ENCODE data around the gene IL2RA. TPM values are rescaled to one million over a fixed set of nuclear protein-coding genes. Genes with fewer than 3 reads are reported as not detected.

IL2RA gene
- total RNA-seq, 1 experiment from 2014 or later, result not detected

DNA sequence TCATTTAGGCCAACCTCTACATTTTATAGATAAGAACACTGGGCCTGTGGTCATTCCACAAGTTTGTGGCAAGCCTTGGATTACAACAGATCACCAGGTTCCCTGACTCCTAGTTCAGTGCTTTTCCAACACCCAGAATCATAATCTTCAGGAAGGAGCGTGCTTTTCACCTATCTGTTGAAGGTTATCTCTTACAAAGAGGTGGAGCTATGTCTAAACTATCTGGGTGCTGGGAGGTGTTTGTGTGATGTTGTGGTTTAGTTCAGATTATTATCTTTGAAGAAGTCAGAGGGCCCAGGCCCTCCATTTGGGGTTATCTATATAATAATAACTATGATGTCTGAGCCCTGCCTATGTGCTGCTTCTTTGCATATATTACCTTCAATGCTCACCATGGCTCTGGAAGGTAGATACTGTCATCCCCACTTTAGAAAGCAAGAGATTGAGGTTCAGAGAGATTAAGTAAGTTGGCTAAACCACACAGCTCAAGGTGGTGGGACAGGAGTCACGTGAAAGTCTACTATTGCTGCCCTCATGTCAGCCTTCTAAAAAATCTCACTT, 24.0 kb downstream of the IL2RA start:
- no peak for DNase-seq (ENCODE audit: low read depth)

DNA sequence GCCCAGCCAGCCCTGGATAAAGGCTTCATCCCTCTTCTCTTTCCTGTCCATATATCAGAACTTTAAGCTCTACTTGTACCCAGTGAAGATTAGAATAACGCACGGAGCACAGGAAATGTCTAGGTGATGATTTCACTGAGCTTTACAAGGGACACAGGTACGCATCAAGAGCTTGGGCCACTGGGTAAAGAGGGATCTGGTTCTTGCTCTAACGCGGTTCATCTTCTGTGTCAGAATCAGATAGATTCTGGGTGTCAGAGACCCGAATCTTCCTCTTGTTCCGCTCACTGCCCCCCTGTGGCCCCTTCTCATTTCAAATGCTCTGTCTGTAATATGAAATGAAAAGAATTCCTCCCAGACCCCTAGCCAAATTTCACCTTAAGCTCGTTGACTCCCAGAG, 24.7 kb downstream of the IL2RA start:
- DNase-seq (ENCODE audit: low read depth), result no peak

DNA sequence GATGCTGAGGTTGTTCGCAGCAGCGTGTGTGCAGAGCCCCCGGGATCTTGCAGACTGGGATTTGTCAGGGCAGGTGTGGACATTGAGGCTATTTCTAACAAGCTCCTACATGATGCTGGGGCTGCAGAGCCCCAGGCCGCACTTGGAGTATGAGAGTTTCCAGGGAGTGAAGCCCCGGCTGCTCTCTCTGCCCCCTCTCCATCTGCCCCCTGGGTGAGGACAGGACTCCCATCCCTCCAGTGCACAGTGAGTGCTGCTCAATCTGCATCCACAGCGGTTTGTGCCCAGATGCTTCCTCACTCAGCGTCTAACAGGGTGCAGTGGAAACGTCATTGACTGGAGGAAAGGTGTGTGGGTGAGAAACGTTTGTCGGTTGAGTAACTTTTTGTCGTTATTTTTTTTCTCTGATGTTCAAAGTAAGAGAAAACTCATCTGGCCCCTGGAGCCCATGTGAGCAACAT, 25.3 kb downstream of the IL2RA start:
- no peak for DNase-seq (ENCODE audit: low read depth)

DNA sequence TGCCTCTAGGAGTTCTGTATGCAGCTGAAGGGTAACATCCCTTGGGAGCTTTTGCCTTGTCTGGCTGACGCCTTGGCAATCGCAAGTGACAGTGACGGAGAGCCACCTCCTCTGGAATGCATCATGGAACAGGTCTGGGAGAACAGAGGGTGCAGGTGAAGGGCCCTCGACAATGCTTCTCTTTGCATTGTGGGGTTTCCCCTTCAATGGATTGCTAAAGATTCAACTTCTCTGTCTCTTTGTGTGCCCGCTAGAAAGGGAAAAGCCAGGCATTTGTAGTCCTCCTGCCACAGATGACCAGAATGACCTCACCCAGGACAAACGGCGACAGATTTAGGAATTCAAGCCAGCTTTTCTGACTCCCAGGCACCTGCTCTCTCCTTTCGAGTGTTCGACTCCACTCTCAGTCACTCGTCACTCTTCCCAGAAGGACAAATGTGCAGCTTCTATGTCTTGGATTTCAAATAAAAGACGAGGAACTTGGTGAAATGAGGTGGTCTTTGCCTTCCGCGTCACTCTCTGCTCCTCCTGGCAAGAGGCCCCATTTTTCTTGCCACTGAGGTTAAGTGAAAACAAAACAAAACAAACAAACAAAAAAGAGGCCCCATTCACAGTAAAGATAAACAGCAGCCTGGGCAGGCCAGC, 26.1 kb downstream of the IL2RA start:
- DNase-seq (ENCODE audit: low read depth), result no peak

DNA sequence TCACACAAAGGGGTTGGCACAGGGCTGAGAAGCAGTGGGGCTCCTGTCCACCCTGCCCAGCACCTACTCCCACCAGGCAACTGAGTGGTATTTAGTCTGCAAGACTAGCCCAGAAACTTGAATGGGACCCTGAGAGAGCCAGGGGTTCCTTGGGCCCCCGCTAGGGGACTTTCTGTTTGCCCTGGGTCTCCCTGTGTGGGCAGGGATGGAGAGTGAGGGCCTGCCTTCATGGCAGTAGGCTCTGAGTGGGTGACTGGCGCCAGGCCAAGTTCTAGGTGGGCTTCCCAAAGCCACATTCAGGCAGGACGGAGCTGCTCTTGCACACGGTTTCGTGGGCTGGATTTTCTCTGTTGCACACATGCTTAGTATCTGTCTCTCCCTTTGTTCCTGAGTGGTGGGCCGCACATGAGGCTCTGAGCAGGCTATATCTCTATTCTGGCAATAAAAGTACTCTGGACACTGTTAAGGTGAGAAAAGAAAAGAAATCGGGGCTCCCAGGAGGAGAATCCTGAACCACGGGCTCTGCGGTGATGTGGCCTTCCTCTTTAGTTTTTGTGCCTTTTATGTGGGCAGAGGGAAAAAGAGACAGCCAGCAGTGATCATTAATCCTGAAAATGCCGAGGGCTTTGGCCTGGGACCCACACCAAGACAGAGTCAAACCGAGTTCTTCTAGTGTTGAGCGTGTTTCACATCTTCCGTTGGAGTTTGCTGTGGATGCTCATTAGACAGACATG, 26.9 kb downstream of the IL2RA start:
- no peak for DNase-seq (ENCODE audit: low read depth)

DNA sequence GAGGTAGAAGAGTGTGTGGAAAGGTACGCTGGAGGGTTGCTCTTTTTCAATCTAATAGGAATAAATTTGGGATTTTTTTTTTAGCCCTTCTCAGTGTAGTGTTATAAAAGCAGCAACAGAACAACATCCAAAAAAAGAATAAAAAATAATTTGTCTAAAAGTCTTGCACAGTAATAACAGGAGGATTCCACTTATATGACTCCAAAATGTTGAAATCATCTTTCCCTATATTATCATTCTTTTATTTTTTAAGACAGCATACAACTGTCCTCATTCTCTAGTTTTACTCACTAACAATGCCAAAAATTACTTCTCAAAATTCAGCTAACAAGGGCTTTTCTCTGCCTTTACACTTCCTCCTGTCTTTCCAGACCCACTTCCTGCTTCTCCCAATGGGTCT, 27.8 kb downstream of the IL2RA start:
- DNase-seq (ENCODE audit: low read depth), result no peak

DNA sequence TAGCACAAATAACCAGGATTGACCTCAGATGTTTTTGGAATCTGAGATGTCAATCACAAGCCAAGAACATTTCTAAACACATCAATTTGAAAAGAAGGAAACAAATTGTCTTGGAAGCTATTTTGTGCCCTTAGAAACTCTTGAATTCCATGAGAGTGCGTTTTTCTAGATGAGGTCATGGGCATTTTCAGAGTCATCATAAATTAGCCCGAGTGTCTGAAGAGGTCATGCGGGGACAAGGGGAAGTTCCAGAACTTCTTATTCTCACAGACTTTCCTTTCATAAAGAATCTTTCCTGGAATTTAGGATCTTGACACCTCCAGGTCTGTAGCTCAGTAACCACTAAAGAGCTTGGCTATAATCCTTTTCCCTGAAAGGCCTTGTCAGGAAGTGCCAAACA, 28.2 kb downstream of the IL2RA start:
- DNase-seq (ENCODE audit: low read depth), result peak; percentile 20

DNA sequence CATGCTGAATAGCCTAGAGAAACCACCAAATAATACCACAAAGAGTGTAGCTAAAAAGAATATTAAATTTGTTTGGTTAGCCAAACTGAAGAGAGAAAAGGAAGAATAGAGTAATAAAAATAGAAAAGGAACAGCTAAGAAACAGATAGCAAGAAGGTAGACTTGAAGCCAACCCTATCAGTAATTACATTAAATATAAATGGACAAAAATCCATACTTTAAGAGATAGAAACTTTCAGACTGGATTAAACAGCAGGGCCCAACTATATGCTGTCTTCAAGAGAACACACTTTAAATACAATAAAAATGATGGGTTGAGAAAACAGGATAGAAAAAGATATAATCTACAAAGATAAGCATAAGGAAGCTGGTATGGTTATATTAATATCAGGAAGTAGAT, 31.2 kb downstream of the IL2RA start:
- DNase-seq (ENCODE audit: low read depth), result no peak

DNA sequence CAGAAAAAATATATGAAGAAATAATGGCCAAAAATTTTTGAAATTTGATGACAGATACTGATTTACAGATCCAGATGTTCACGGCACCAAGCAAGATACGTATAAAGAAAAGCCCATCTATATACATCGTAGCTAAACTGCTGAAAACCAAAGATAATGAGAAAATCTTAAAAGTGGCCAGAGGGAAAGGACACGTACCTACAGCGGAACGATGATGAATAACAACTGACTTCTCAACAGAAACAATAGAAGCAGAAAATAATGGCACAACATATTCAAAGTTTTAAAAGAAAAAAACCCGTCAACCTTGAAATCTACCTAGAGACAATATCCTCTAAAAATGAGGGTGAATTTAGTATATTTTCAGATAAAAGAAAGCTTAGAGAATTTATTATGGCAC, 31.9 kb downstream of the IL2RA start:
- no peak for DNase-seq (ENCODE audit: low read depth)

DNA sequence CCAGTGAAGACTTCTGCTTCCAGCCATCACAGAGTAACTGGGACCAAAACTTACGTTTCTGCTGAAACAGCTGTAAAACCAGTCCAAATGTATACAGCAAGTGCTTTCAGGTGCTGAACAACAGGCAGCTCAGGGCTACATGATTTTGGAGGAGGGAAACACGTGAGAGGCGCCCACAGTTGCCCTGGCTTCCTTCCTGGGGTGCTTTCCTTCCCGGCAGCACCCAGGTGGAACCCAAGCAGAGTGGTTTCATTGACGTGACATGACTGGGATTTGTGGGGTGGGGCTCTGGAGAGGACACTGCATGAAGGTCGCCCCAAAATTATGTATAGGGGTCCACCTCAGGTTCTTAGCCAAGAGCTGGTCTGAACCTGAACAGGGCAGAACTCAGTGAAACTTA, 34.2 kb downstream of the IL2RA start:
- no peak for DNase-seq (ENCODE audit: low read depth)

DNA sequence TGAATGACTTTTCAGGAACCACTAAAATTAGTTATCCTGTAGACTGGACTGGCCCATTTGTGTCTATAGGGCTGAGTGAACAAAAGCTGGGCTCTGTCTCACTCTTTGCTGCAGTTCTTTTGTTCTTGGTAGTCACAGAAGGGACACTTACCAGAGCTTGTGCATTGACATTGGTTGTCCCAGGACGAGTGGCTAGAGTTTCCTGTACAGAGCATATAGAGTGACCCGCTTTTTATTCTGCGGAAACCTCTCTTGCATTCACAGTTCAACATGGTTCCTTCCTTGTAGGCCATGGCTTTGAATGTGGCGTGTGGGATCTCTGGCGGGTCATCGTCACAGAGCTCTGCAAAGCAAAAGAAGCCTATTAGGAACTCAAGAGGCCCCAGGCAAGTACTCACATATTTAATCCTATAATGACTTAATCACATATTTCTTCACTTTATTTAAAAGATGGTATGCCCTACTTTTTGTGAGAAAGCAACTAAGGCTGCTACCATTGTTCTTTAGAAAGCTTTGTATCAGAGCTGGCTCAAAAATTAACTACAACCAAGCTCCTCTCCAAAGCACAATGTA, 36.4 kb downstream of the IL2RA start:
- DNase-seq (ENCODE audit: low read depth), result no peak

DNA sequence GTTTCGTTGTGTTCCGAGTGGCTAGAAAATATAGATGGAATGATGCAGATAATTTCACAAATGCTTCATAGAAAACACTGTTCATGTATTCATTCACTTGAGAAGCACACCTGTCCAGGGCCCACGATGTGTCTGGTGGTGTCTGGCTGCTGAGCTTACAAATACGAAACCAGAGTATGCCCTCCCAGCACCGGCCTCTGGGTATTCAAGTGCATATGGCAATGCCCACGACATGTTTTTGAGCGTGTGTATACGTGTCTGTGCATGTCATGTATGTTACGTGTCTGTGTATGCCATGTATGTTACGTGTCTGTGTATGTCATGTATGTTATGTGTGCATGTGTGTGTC, 37.9 kb downstream of the IL2RA start:
- no peak for DNase-seq (ENCODE audit: low read depth)

DNA sequence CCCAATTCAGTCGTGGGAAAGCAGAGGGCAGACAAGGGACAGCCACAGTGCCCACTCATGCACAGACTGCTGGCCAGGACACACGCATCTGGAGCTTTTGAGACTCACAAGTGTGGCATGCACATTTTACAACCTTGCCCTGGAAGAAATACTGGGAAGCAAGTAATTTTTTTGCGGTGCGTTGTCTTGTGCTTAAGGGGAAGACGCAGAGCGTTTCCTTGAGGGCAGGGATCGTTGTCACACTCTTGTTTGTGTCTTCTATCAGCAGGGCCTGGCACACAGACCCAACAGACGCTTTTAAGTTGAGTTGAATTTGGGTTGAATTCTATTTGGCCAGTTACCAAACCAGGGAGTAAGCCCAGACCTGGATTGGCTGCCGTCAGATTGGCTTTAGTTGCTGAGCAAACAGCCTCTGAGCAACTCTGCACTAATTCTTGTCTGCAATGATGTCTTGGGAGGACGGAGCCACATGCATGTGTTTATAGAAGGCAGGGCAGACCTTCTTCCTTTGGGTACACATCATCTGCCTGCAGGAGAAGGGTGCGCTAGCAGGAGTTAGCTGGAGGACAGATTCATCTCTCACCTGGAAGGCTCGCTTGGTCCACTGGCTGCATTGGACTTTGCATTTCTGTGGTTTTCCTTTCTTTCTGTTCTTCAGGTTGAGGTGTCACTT, 38.4 kb downstream of the IL2RA start:
- DNase-seq (ENCODE audit: low read depth), result peak; percentile 53

DNA sequence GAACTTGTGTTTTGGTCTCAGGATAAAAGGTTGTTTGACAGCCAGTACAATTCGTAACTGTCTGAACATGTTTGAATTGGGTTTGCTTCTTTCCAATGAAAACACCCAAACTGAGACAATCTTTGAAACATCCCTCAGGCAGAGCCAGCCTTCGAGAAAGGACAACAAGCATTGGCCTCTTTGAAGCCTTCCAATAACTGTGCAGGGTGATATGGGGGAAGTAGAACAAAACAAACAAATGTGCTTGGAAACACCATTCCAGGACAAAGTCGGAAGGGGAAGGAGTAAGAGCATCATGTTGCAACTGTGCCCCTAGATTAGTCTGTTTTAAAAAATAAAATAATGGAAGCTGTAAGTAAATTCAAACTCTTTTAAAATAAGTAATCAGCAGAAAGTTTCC, 39.5 kb downstream of the IL2RA start:
- DNase-seq (ENCODE audit: low read depth), result no peak

DNA sequence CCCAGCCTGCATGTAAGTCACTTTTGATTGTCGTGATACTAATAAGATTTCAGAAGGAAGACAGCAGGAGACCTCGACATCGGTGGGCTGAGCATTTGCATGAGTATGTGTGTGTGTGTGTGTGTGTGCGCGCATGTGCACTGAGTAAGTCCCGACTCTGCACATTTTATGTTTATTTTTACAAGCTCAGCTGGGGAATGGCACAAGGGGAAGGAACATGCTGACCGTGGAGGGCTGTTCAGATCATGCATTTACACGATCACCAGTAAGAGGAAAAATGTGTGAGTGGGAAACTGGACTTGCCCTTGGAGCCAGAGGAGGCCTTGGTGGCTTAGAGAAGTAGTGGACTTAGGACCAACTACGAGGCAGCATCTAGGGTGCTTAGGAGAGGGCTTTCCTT, 41.3 kb downstream of the IL2RA start:
- no peak for DNase-seq (ENCODE audit: low read depth)

DNA sequence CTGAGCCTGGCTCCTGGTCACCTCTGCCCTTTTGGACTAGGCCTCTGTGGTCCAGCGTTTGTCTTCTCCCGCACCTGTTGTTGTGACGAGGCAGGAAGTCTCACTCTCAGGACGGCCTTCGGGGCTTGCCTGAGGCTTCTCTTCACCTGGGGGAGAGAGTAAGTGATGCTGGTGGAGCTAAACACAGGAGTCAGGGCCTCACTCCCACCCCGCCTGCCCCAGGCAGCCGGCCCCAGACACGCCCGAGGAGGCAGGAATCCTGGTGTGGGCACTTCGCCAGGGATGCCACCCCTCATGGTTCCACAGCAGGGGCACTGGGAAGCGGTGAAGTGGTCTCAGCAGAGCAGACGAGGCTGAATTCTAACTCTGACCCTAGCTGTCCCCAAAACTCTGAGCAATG, 42.4 kb downstream of the IL2RA start:
- no peak for DNase-seq (ENCODE audit: low read depth)

DNA sequence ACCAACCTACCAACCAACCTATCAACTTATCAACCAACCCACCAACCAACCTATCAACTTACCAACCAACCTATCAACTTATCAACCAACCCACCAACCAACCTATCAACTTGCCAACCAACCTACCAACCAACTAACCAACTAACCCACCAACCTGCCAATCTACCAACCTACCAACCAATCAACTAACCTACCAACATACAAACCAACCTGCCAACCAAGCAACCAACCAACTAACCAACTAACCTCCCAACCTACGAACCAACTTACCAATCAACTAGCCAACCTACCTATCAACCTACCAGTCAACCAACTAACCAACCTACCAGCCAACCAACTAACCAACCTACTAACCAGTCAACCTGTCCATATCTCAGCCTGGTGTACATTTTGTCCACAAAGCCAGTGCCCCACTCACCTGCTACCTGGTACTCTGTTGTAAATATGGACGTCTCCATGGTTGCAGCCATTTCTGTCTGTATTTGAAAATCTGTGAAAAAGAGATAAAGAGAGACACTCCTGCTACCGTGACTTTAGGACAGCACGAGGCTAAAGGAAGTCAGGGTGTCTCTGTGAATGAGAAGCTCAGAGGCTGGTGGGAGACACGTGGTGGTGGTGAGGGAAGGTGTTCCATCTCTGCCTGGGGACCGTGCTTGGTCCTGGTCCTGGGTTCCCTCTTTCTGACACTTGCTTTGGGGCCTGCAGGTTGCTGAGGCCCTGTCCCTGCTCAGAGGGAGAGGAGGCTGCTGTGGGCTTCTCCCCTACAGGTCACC, 43.0 kb downstream of the IL2RA start:
- no peak for DNase-seq (ENCODE audit: low read depth)

DNA sequence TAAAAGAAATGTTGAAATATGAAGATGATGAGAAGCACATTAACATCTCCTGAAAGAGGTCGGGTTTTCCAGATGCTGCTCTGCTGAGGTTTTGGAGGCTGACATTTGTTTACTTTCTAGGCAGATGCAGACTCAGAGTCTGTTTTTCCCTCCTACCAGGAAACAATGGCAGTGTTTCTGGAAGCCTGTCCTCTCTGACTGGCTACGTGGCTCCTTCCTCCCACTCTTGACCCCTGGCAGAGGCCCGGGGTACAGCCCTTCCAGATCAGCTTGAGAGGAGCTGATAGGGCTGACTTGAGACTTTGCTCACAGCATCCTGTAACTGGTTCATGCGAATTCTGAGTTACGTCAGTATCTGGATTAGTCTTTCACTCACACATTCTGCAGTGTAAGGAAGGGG, 43.7 kb downstream of the IL2RA start:
- no peak for DNase-seq (ENCODE audit: low read depth)

DNA sequence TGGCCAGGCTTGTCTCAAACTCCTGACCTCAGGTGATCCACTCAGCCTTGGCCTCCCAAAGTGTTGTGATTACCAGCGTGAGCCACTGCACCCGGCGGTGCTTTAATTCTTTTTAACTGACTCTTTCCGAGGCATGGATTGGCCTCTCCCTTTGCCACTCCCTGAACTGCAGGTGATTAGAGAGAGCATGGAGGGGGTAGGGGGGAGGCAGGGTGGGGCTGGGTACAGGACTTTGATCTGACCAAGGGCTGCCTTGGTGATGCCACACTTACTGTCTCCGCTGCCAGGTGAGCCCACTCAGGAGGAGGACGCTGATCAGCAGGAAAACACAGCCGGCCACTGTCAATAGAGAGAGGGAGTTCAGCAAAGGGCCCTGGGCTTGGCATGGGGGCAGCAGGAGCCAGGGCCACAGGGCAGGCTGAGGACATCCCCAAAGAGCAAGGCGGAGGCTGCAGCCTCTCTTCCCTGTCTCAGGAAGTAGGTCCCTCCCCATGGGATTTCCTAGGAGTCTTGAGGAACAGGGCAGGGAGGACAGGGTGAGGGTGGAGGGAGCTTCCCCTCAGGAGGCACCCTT, 44.3 kb downstream of the IL2RA start:
- no peak for DNase-seq (ENCODE audit: low read depth)

DNA sequence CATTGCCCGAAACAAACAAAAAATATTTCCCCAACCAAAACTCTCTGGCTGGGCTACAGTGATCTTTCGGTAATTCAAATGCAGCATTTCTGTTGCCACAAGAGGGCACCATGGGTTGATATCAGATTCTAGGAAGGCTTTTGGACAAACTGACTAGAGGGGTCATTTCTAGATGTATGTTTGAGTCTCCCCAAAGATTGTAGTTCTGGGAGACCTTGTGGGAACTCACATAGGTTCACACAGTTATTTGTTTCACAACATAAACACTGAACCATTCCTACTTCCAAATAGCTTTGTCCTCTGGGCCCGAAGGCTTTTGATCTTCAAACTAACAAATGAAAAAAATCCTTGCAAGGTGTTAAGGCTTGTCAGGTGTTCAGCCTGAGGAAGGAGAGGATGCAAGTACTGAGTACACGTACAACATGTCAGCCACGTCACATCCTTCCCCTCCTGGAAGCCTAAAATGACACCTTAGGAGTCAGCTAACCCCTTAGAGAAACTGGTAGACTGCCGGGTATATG, 47.9 kb downstream of the IL2RA start:
- DNase-seq (ENCODE audit: low read depth), result peak; percentile 59
